ENCODE data around the gene CHCHD6.

- TF ChIP-seq CTCF (IDR thresholded peaks at IDR 0.05) (no peak), POLR2A (IDR thresholded peaks at IDR 0.05) (no peak)
Measured at GRCh38 chr3:126948980-126949535, 245.0 kb downstream of the CHCHD6 start.

Data from right lobe of liver (tissue), 4 donors.